ENCODE data around the gene SMIM30. TPM values are rescaled to one million over a fixed set of nuclear protein-coding genes. Genes with fewer than 3 reads are reported as not detected.
A peak's percentile ranks its signal among the peaks of the same experiment; 100 is the strongest.
"Not testable (repeated sequence)": the region's sequence is repeated elsewhere in the genome, so short reads cannot be mapped to it uniquely, and the experiment has no call there.

SMIM30 gene
- total RNA-seq = 100 to 1,000 TPM in 2 of 9 donors, 10 to 100 TPM in 7; 44.4 to 117 (median 51.2) TPM
- polyA plus RNA-seq = 100 to 1,000 TPM; 116 to 145 (median 134) TPM
- long read RNA-seq, donor 1, transcript SMIM30-204 (3 exons, 962 nt) = minor isoform, 5 of 99 reads
- long read RNA-seq, donor 1, transcript SMIM30-201 (3 exons, 1,070 nt) = major isoform, 73 of 99 reads
- long read RNA-seq, donor 1, transcript SMIM30-202 (2 exons, 818 nt) = minor isoform, 21 of 99 reads
- long read RNA-seq, donor 1, partial matches to known transcripts = 0 of 99 reads
- long read RNA-seq, donor 1, other reads (novel, unspliced or antisense) = 0 of 99 reads
- long read RNA-seq, donor 2, transcript SMIM30-201 (3 exons, 1,070 nt) = major isoform, 65 of 76 reads
- long read RNA-seq, donor 2, transcript SMIM30-202 (2 exons, 818 nt) = minor isoform, 8 of 76 reads
- long read RNA-seq, donor 2, partial matches to known transcripts = 0 of 76 reads
- long read RNA-seq, donor 2, other reads (novel, unspliced or antisense) = 0 of 76 reads
- long read RNA-seq, donor 3, transcript SMIM30-201 (3 exons, 1,070 nt) = major isoform, 68 of 84 reads
- long read RNA-seq, donor 3, transcript SMIM30-202 (2 exons, 818 nt) = minor isoform, 14 of 84 reads
- long read RNA-seq, donor 3, partial matches to known transcripts = 0 of 84 reads
- long read RNA-seq, donor 3, other reads (novel, unspliced or antisense) = 0 of 84 reads
- long read RNA-seq, donor 4, transcript SMIM30-201 (3 exons, 1,070 nt) = major isoform, 24 of 30 reads
- long read RNA-seq, donor 4, partial matches to known transcripts = 0 of 30 reads
- long read RNA-seq, donor 4, other reads (novel, unspliced or antisense) = 2 of 30 reads
- long read RNA-seq, donor 5, transcript SMIM30-204 (3 exons, 962 nt) = minor isoform, 5 of 63 reads
- long read RNA-seq, donor 5, transcript SMIM30-201 (3 exons, 1,070 nt) = major isoform, 56 of 63 reads
- long read RNA-seq, donor 5, partial matches to known transcripts = 0 of 63 reads
- long read RNA-seq, donor 5, other reads (novel, unspliced or antisense) = 2 of 63 reads
- long read RNA-seq, donor 6, transcript SMIM30-201 (3 exons, 1,070 nt) = major isoform, 12 of 17 reads
- long read RNA-seq, donor 6, partial matches to known transcripts = 0 of 17 reads
- long read RNA-seq, donor 6, other reads (novel, unspliced or antisense) = 2 of 17 reads
- long read RNA-seq, donor 7, transcript SMIM30-201 (3 exons, 1,070 nt) = major isoform, 36 of 43 reads
- long read RNA-seq, donor 7, partial matches to known transcripts = 0 of 43 reads
- long read RNA-seq, donor 7, other reads (novel, unspliced or antisense) = 0 of 43 reads
- long read RNA-seq, donor 8, transcript SMIM30-202 (2 exons, 818 nt) = minor isoform, 8 of 77 reads
- long read RNA-seq, donor 8, transcript SMIM30-201 (3 exons, 1,070 nt) = major isoform, 66 of 77 reads
- long read RNA-seq, donor 8, partial matches to known transcripts = 0 of 77 reads
- long read RNA-seq, donor 8, other reads (novel, unspliced or antisense) = 0 of 77 reads
- long read RNA-seq, donor 9, transcript SMIM30-201 (3 exons, 1,070 nt) = major isoform, 63 of 79 reads
- long read RNA-seq, donor 9, transcript SMIM30-202 (2 exons, 818 nt) = minor isoform, 13 of 79 reads
- long read RNA-seq, donor 9, partial matches to known transcripts = 0 of 79 reads
- long read RNA-seq, donor 9, other reads (novel, unspliced or antisense) = 0 of 79 reads
- long read RNA-seq, donor 10, transcript SMIM30-201 (3 exons, 1,070 nt) = major isoform, 14 of 18 reads
- long read RNA-seq, donor 10, partial matches to known transcripts = 0 of 18 reads
- long read RNA-seq, donor 10, other reads (novel, unspliced or antisense) = 0 of 18 reads

GRCh38 chr7:113118074-113118959 is at the start of gene SMIM30:
SMIM30 (minus strand) TSS chr7:113118554; CDS start chr7:113117578, 976 bp downstream.
- intact Hi-C loops (cut with DNase I) = no loop called here
- H3K4me1 ChIP-seq (replicated peaks in 1 of 2) = no peaks in the 10 kb centered on the region
- WGBS, 4 donors = 0 to 1% (median 0%) methylated on average over 27 to 35 of the region's 35 CpGs
- H3K4me3 ChIP-seq = peak within 1 kb of the TSS; percentile 2 to 78 (median 42)
- peaks cover 0 to 9% of the 10 kb centered on the region in 2 donors for H3K36me3 ChIP-seq (replicated peaks in 1 of 2)
- H3K27ac ChIP-seq = peak within 1 kb of the TSS in 3 of 5 donors; percentile 8 to 50 (median 19)
- TF ChIP-seq POLR2A (IDR thresholded peaks at IDR 0.05) (peak; percentile 71 to 82), CTCF (IDR thresholded peaks at IDR 0.05) (no peak)
- H3K27me3 ChIP-seq = no peaks in the 10 kb centered on the region
- no peaks in the 10 kb centered on the region for H3K9me3 ChIP-seq (replicated peaks in 1 of 3)
- DNase-seq = peak; percentile 91 to 97 (median 95)

GRCh38 chr7:113166176-113166575 is 47.8 kb upstream of the SMIM30 start:
- H3K36me3 ChIP-seq (replicated peaks in 1 of 2); H3K4me3 ChIP-seq; intact Hi-C loops (cut with DNase I); H3K9me3 ChIP-seq (replicated peaks in 1 of 3); H3K4me1 ChIP-seq (replicated peaks in 1 of 2); H3K27ac ChIP-seq; DNase-seq; H3K27me3 ChIP-seq: not testable (repeated sequence)
- 68 to 77% (median 72%) methylated on average over 1 of the region's 1 CpG for WGBS, 4 donors

GRCh38 chr7:113161050-113161449 is 42.7 kb upstream of the SMIM30 start:
- Histone ChIP-seq H3K9me3 (replicated peaks in 1 of 3) (no peaks in the 10 kb centered on the region), H3K27me3 (no peaks in the 10 kb centered on the region), H3K36me3 (replicated peaks in 1 of 2) (no peaks in the 10 kb centered on the region), H3K4me1 (replicated peaks in 1 of 2) (no peaks in the 10 kb centered on the region), H3K27ac (no peak overlapping the region), H3K4me3 (no peak overlapping the region)
- TF ChIP-seq CTCF (IDR thresholded peaks at IDR 0.05) (no peak), POLR2A (IDR thresholded peaks at IDR 0.05) (no peak)
- intact Hi-C loops (cut with DNase I) = no loop called here
- DNase-seq = no peak
- 79 to 85% (median 84%) methylated on average over 2 of the region's 2 CpGs for WGBS, 4 donors

Data from adrenal gland (tissue), 19 donors.